Tibial nerve (tissue), 4 donors: ENCODE results near the gene FAM131B. TPM values are rescaled to one million over a fixed set of nuclear protein-coding genes. Genes with fewer than 3 reads are reported as not detected.

Experiments
- DNase-seq, 2 donors: peaks; one replicate each; pipeline ENCODE4 v3.0.0-alpha.2; 2019; ENCODE audit warnings: low spot score in 2 of 2
- H3K27ac ChIP-seq, 4 donors: fragments of 200-600 bp; sonication (generic) in 3 of 4; one replicate each; pipeline ENCODE4 v1.5.1; 2017 to 2019; ENCODE audit warnings: mild to moderate bottlenecking in 1 of 4
- H3K27me3 ChIP-seq, 2 donors: fragments of 200-600 bp; sonication (generic) in 1 of 2; one replicate each; pipeline versions ENCODE4 v1.5.1 to v1.6.0; 2017 to 2019
- H3K36me3 ChIP-seq, 3 donors: fragments of 200-600 bp; sonication (generic); one replicate each; pipeline ENCODE4 v1.5.1; 2018 to 2019
- H3K4me1 ChIP-seq, 4 donors: fragments of 200-600 bp; sonication (generic) in 3 of 4; one replicate each; pipeline ENCODE4 v1.5.1; 2017 to 2019
- H3K4me3 ChIP-seq, 4 donors: fragments of 200-600 bp; sonication (generic) in 3 of 4; one replicate each; pipeline ENCODE4 v1.5.1; 2017 to 2019; ENCODE audit warnings: mild to moderate bottlenecking in 1 of 4, moderate library complexity in 1 of 4
- H3K9me3 ChIP-seq, 4 donors: fragments of 200-600 bp; sonication (generic) in 3 of 4; one replicate each; pipeline ENCODE4 v1.5.1; 2017 to 2019
- CTCF ChIP-seq, 5 experiments: fragments of 200-600 bp in 3 of 5; fragments of 450-650 bp in 2 of 5; sonication (generic) in 3 of 5; IDR thresholded peaks; one replicate each; pipeline ENCODE4 v1.5.1; 2016 to 2019; ENCODE audit warnings: antibody characterized with exemption in 5 of 5, mild to moderate bottlenecking in 3 of 5, moderate library complexity in 2 of 5
- EP300 ChIP-seq, 2 donors: sonication (generic); formaldehyde crosslinking; IDR thresholded peaks; one replicate each; pipeline ENCODE4 v1.6.1; 2017; ENCODE audit warnings: antibody characterized with exemption in 2 of 2, mild to moderate bottlenecking in 1 of 2
- POLR2A ChIP-seq, 2 donors: fragments of 450-650 bp; IDR thresholded peaks; one replicate each; pipeline ENCODE4 v1.6.1; 2017; ENCODE audit warnings: antibody characterized with exemption in 2 of 2, mild to moderate bottlenecking in 2 of 2, moderate library complexity in 2 of 2
- WGBS, 2 donors: methylation state at CpG; one replicate each; pipeline ENCODE4 v1.1.5; 2018; 5-methylcytosine and 5-hydroxymethylcytosine counted together
- total RNA-seq, 4 donors: library from RNA; depleted of rRNA; stranded (reverse); fragments of >200 nt; gene quantifications; one replicate each; pipeline ENCODE4 v1.1.0, GENCODE V29; 2016

Gene FAM131B
- total RNA-seq, 4 donors from 2014 or later: 1.2 to 9.0 (median 1.5) TPM

GRCh38 chr7:143376396-143376795 lies 13.9 kb upstream of the FAM131B start:
- 56 to 57% methylated on average over 5 of the region's 5 CpGs for WGBS, 2 donors
- Histone ChIP-seq H3K9me3 (no peaks in the 10 kb centered on the region), H3K27me3 (no peaks in the 10 kb centered on the region), H3K36me3 (no peaks in the 10 kb centered on the region), H3K4me1 (peaks cover 0 to 34% (median 12%) of the 10 kb centered on the region in 4 donors), H3K4me3 (no peak overlapping the region), H3K27ac (peak overlapping the region in 2 of 4 donors; percentile 15 to 48)
- TF ChIP-seq POLR2A (IDR thresholded peaks at IDR 0.05): no peak
- TF ChIP-seq EP300 (IDR thresholded peaks at IDR 0.05): no peak
- no peak for TF ChIP-seq CTCF (IDR thresholded peaks at IDR 0.05)
- DNase-seq: no peak

- peaks cover 0 to 34% (median 12%) of the 10 kb centered on the region in 4 donors for H3K4me1 ChIP-seq
- H3K36me3 ChIP-seq: no peaks in the 10 kb centered on the region
Observed at GRCh38 chr7:143375298-143376034, 13.0 kb upstream of the FAM131B start.

GRCh38 chr7:143374561-143374960 lies 12.0 kb upstream of the FAM131B start:
- no peak for DNase-seq
- 77 to 80% methylated on average over 5 of the region's 5 CpGs for WGBS, 2 donors

More at GRCh38 chr7:143375298-143376034, 13.0 kb upstream of the FAM131B start:
- Histone ChIP-seq H3K9me3 (no peaks in the 10 kb centered on the region), H3K27me3 (no peaks in the 10 kb centered on the region), H3K27ac (peak overlapping the region in 3 of 4 donors; percentile 37 to 66 (median 48)), H3K4me3 (no peak overlapping the region)
- TF ChIP-seq POLR2A (IDR thresholded peaks at IDR 0.05) (no peak), CTCF (IDR thresholded peaks at IDR 0.05) (no peak), EP300 (IDR thresholded peaks at IDR 0.05) (no peak)
- WGBS, 2 donors: 69 to 81% methylated on average over 7 of the region's 7 CpGs
- no peak for DNase-seq

GRCh38 chr7:143373255-143373794 lies 10.8 kb upstream of the FAM131B start:
- WGBS, 2 donors: 83 to 85% methylated on average over 4 of the region's 4 CpGs
- H3K9me3 ChIP-seq: no peaks in the 10 kb centered on the region
- DNase-seq: no peak
- no peak overlapping the region for H3K27ac ChIP-seq
- H3K27me3 ChIP-seq: no peaks in the 10 kb centered on the region
- H3K36me3 ChIP-seq: no peaks in the 10 kb centered on the region
- H3K4me3 ChIP-seq: no peak overlapping the region
- TF ChIP-seq POLR2A (IDR thresholded peaks at IDR 0.05) (no peak), EP300 (IDR thresholded peaks at IDR 0.05) (no peak), CTCF (IDR thresholded peaks at IDR 0.05) (no peak)
- peaks cover 0 to 18% (median 6%) of the 10 kb centered on the region in 4 donors for H3K4me1 ChIP-seq

More at GRCh38 chr7:143374561-143374960, 12.0 kb upstream of the FAM131B start:
- TF ChIP-seq EP300 (IDR thresholded peaks at IDR 0.05) (no peak), CTCF (IDR thresholded peaks at IDR 0.05) (no peak), POLR2A (IDR thresholded peaks at IDR 0.05) (no peak)
- Histone ChIP-seq H3K36me3 (no peaks in the 10 kb centered on the region), H3K9me3 (no peaks in the 10 kb centered on the region), H3K4me3 (no peak overlapping the region), H3K27ac (peak overlapping the region in 2 of 4 donors; percentile 15 to 37), H3K27me3 (no peaks in the 10 kb centered on the region), H3K4me1 (peaks cover 0 to 29% (median 8%) of the 10 kb centered on the region in 4 donors)

- Histone ChIP-seq H3K27ac (peak overlapping the region in 2 of 4 donors; percentile 18 to 40), H3K36me3 (no peaks in the 10 kb centered on the region), H3K4me3 (no peak overlapping the region), H3K9me3 (no peaks in the 10 kb centered on the region), H3K27me3 (no peaks in the 10 kb centered on the region), H3K4me1 (peaks cover 0 to 18% (median 6%) of the 10 kb centered on the region in 4 donors)
- WGBS, 2 donors: 30 to 38% methylated on average over 4 of the region's 4 CpGs
- DNase-seq: peak; percentile 49 to 67
- peak in 1 of 2 donors; percentile 55 for TF ChIP-seq EP300 (IDR thresholded peaks at IDR 0.05)
- TF ChIP-seq POLR2A (IDR thresholded peaks at IDR 0.05): no peak
- TF ChIP-seq CTCF (IDR thresholded peaks at IDR 0.05): peak in 1 of 5 experiments; percentile 3
Observed at GRCh38 chr7:143372070-143372469, 9.6 kb upstream of the FAM131B start.
